Stomach (tissue), 9 donors: ENCODE results near the gene EPS8L2. TPM values are rescaled to one million over a fixed set of nuclear protein-coding genes. Genes with fewer than 3 reads are reported as not detected.
A peak's percentile ranks its signal among the peaks of the same experiment; 100 is the strongest.

ENCODE experiments used
- DNase-seq, 2 donors: peaks; one replicate each; pipeline versions ENCODE4 v3.0.0 to v3.0.0-alpha.2; 2013 to 2019
- H3K27ac ChIP-seq, 5 donors: fragments of 200-600 bp in 4 of 5; sonication (generic) in 4 of 5; one replicate each; pipeline ENCODE4 v1.5.1; 2013 to 2019; ENCODE audit warnings: mild to moderate bottlenecking in 1 of 5, moderate library complexity in 1 of 5
- H3K27me3 ChIP-seq, 3 donors: fragments of 200-600 bp; sonication (generic); one replicate each; pipeline ENCODE4 v1.5.1; 2017 to 2019; ENCODE audit warnings: mixed run types in 1 of 3
- H3K36me3 ChIP-seq, 4 donors: fragments of 200-600 bp; sonication (generic); 1 replicate in 3 of 4; 2 replicates in 1 of 4; pipeline ENCODE4 v1.5.1; 2016 to 2019
- H3K4me1 ChIP-seq, 4 donors: fragments of 200-600 bp; sonication (generic); one replicate each; pipeline ENCODE4 v1.5.1; 2016 to 2019
- H3K4me3 ChIP-seq, 4 donors: fragments of 200-600 bp; sonication (generic) in 3 of 4; one replicate each; pipeline ENCODE4 v1.5.1; 2016 to 2019; ENCODE audit warnings: mild to moderate bottlenecking in 1 of 4
- H3K9me3 ChIP-seq, 4 donors: fragments of 200-600 bp; sonication (generic); one replicate each; pipeline ENCODE4 v1.5.1; 2016 to 2019
- CTCF ChIP-seq, 7 experiments: fragments of 450-650 bp in 4 of 7; fragments of 200-600 bp in 3 of 7; sonication (generic) in 3 of 7; IDR thresholded peaks; one replicate each; pipeline ENCODE4 v1.5.1; 2016 to 2019; ENCODE audit warnings: antibody characterized with exemption in 7 of 7, control low read depth in 2 of 7, mild to moderate bottlenecking in 1 of 7
- EP300 ChIP-seq: sonication (generic); formaldehyde crosslinking; IDR thresholded peaks from one replicate; pipeline ENCODE4 v1.6.1; 2017; ENCODE audit warnings: antibody characterized with exemption
- POLR2A ChIP-seq, 4 donors: fragments of 450-650 bp; IDR thresholded peaks; one replicate each; pipeline ENCODE4 v1.6.1; 2016; ENCODE audit warnings: antibody characterized with exemption in 4 of 4, control low read depth in 2 of 4, mild to moderate bottlenecking in 1 of 4, moderate library complexity in 1 of 4
- POLR2AphosphoS5 ChIP-seq, 3 donors: sonication (generic); formaldehyde crosslinking; IDR thresholded peaks; one replicate each; pipeline ENCODE4 v1.6.1; 2016; ENCODE audit warnings: antibody characterized with exemption in 3 of 3
- WGBS, 5 donors: extraction: QIAGEN DNeasy Blood & Tissue Kit in 3 of 5; methylation state at CpG; one replicate each; pipeline versions ENCODE4 v1.1.5 to v1.1.7; 2013 to 2018; 5-methylcytosine and 5-hydroxymethylcytosine counted together
- intact Hi-C: fragments of 100-400 bp; cut with DNase I; formaldehyde crosslinking; loops from one replicate; pipeline ENCODE4 v1.15.1; 2023; ENCODE audit warnings: low total_unique reads
- polyA plus RNA-seq, 3 donors: library from polyadenylated mRNA; stranded (reverse); fragments of 200-250 nt; gene quantifications; one replicate each; pipeline ENCODE4 v1.2.3, GENCODE V29; 2013
- total RNA-seq, 5 donors: library from RNA; depleted of rRNA; stranded (reverse); fragments of >200 nt; gene quantifications; one replicate each; pipeline versions ENCODE4 v1.1.0 to v1.2.3, GENCODE V29; 2014 to 2016
- donor health status: healthy with polysubstance abuse.
- donor health status: Bipolar disorder and iron deficiency.
- donor health status: healthy.

The EPS8L2 gene
- total and polyA plus RNA-seq, 8 donors, result 45.0 to 617 (median 180) TPM

- Histone ChIP-seq H3K36me3 (peaks cover 58 to 99% (median 89%) of the 10 kb centered on the region in 4 donors), H3K9me3 (no peaks in the 10 kb centered on the region), H3K4me3 (no peak overlapping the region), H3K27ac (peak overlapping the region in 4 of 5 donors; percentile 12 to 78 (median 22)), H3K4me1 (peaks cover 5 to 28% (median 17%) of the 10 kb centered on the region in 4 donors), H3K27me3 (no peaks in the 10 kb centered on the region)
- intact Hi-C loops, result no loop called here
- TF ChIP-seq POLR2A (IDR thresholded peaks at IDR 0.05) (no peak), EP300 (no peak), POLR2AphosphoS5 (IDR thresholded peaks at IDR 0.05) (no peak), CTCF (IDR thresholded peaks at IDR 0.05) (no peak)
- DNase-seq, result no peak
- WGBS, 5 donors, result 75 to 85% (median 84%) methylated on average over 16 to 22 of the region's 22 CpGs
Observed at GRCh38 chr11:763549-764321, 57.7 kb downstream of the EPS8L2 start.

- TF ChIP-seq POLR2AphosphoS5 (IDR thresholded peaks at IDR 0.05) (no peak), CTCF (IDR thresholded peaks at IDR 0.05) (no peak), EP300 (no peak), POLR2A (IDR thresholded peaks at IDR 0.05) (no peak)
- Histone ChIP-seq H3K4me3 (no peak overlapping the region), H3K9me3 (no peaks in the 10 kb centered on the region), H3K27ac (no peak overlapping the region), H3K27me3 (no peaks in the 10 kb centered on the region), H3K4me1 (peaks cover 5 to 28% (median 17%) of the 10 kb centered on the region in 4 donors), H3K36me3 (peaks cover 51 to 99% (median 87%) of the 10 kb centered on the region in 4 donors)
- DNase-seq, result no peak
- intact Hi-C loops, result no loop called here
- 79 to 86% (median 85%) methylated on average over 17 to 18 of the region's 18 CpGs for WGBS, 5 donors
Observed at GRCh38 chr11:764322-765024, 58.4 kb downstream of the EPS8L2 start.

GRCh38 chr11:765025-765801, 59.2 kb downstream of the EPS8L2 start:
- Histone ChIP-seq H3K36me3 (peaks cover 46 to 99% (median 86%) of the 10 kb centered on the region in 4 donors), H3K27ac (peak overlapping the region in 1 of 5 donors; percentile 17), H3K4me3 (no peak overlapping the region), H3K9me3 (no peaks in the 10 kb centered on the region), H3K4me1 (peaks cover 5 to 28% (median 17%) of the 10 kb centered on the region in 4 donors), H3K27me3 (no peaks in the 10 kb centered on the region)
- WGBS, 5 donors, result 65 to 79% (median 68%) methylated on average over 16 to 19 of the region's 19 CpGs
- peak; percentile 63 to 82 for DNase-seq
- intact Hi-C loops, result no loop called here
- TF ChIP-seq POLR2AphosphoS5 (IDR thresholded peaks at IDR 0.05) (no peak), EP300 (no peak), POLR2A (IDR thresholded peaks at IDR 0.05) (no peak), CTCF (IDR thresholded peaks at IDR 0.05) (peak in 5 of 7 experiments; percentile 38 to 69 (median 56))

GRCh38 chr11:765802-766091, 59.7 kb downstream of the EPS8L2 start:
- no peaks in the 10 kb centered on the region for H3K27me3 ChIP-seq
- no peak overlapping the region for H3K4me3 ChIP-seq
- peak overlapping the region in 1 of 5 donors; percentile 17 for H3K27ac ChIP-seq
- 87 to 96% (median 95%) methylated on average over 7 to 8 of the region's 8 CpGs for WGBS, 5 donors
- H3K9me3 ChIP-seq, result no peaks in the 10 kb centered on the region
- peaks cover 5 to 28% (median 17%) of the 10 kb centered on the region in 4 donors for H3K4me1 ChIP-seq
- TF ChIP-seq EP300, result no peak
- TF ChIP-seq CTCF (IDR thresholded peaks at IDR 0.05), result no peak
- no peak for TF ChIP-seq POLR2AphosphoS5 (IDR thresholded peaks at IDR 0.05)
- no peak for TF ChIP-seq POLR2A (IDR thresholded peaks at IDR 0.05)
- intact Hi-C loops, result no loop called here
- DNase-seq, result no peak
- peaks cover 46 to 99% (median 86%) of the 10 kb centered on the region in 4 donors for H3K36me3 ChIP-seq
